GM23338 (cell line): ENCODE results near the gene COL26A1. TPM values are rescaled to one million over a fixed set of nuclear protein-coding genes. Genes with fewer than 3 reads are reported as not detected.

Source experiments
- ATAC-seq: fragments of 200-7000 bp; cut with Tn5 transposase; 3 replicates; pipeline ENCODE4 v1.9.1; 2020
- DNase-seq: peaks from one replicate; pipeline ENCODE4 v3.0.0-alpha.2; 2015; ENCODE audit warnings: low spot score
- H2AFZ ChIP-seq: fragments of 200-600 bp; sonication (generic); 2 replicates; pipeline ENCODE4 v1.8.0; 2016; ENCODE audit warnings: antibody characterized with exemption, mild to moderate bottlenecking, moderate library complexity
- H3F3A ChIP-seq: fragments of 200-600 bp; sonication (generic); replicated peaks from 2 replicates; pipeline ENCODE4 v1.8.0; 2017; ENCODE audit warnings: antibody characterized with exemption, mixed run types, low read depth
- H3K27ac ChIP-seq: fragments of 200-600 bp; sonication (generic); 2 replicates; pipeline ENCODE4 v1.6.1; 2016; ENCODE audit warnings: low read depth
- H3K27me3 ChIP-seq: fragments of 200-600 bp; sonication (generic); 2 replicates; pipeline ENCODE4 v1.8.0; 2016; ENCODE audit warnings: mild to moderate bottlenecking, mixed run types, moderate library complexity; ENCODE audit not compliant: insufficient read depth
- H3K36me3 ChIP-seq: fragments of 200-600 bp; sonication (generic); 2 replicates; pipeline ENCODE4 v1.8.0; 2016; ENCODE audit warnings: mild to moderate bottlenecking; ENCODE audit not compliant: insufficient read depth
- H3K4me1 ChIP-seq: fragments of 200-600 bp; sonication (generic); 2 replicates; pipeline ENCODE4 v1.8.0; 2016; ENCODE audit warnings: mild to moderate bottlenecking, moderate library complexity; ENCODE audit not compliant: insufficient read depth
- H3K4me2 ChIP-seq: fragments of 200-600 bp; sonication (generic); 2 replicates; pipeline ENCODE4 v1.7.1; 2017; ENCODE audit warnings: mixed run types
- H3K4me3 ChIP-seq: fragments of 200-600 bp; sonication (generic); 2 replicates; pipeline ENCODE4 v1.6.1; 2016; ENCODE audit warnings: mixed run types
- H3K79me2 ChIP-seq: fragments of 200-600 bp; sonication (generic); replicated peaks from 2 replicates; pipeline ENCODE4 v1.8.0; 2017; ENCODE audit warnings: mild to moderate bottlenecking; ENCODE audit not compliant: insufficient read depth
- H3K9me2 ChIP-seq: fragments of 200-600 bp; sonication (generic); 2 replicates; pipeline ENCODE4 v1.8.0; 2017; ENCODE audit not compliant: insufficient read depth
- H4K20me1 ChIP-seq: fragments of 200-600 bp; sonication (generic); replicated peaks from 2 replicates; pipeline ENCODE4 v1.8.0; 2017; ENCODE audit warnings: mild to moderate bottlenecking; ENCODE audit not compliant: insufficient read depth
- H3K27ac Mint-ChIP-seq: 2 replicates; pipeline ENCODE4 v1.8.0; 2020; ENCODE audit warnings: inconsistent platforms, mild to moderate bottlenecking, moderate library complexity, mixed read lengths
- H3K27me3 Mint-ChIP-seq: 3 replicates; pipeline ENCODE4 v1.8.0; 2022; ENCODE audit warnings: low read depth, mild to moderate bottlenecking, moderate library complexity, mixed read lengths, inconsistent platforms; ENCODE audit not compliant: insufficient read depth, poor library complexity
- H3K36me3 Mint-ChIP-seq: 3 replicates; pipeline ENCODE4 v1.8.0; 2021; ENCODE audit warnings: low read depth, mild to moderate bottlenecking, inconsistent platforms, moderate library complexity, mixed read lengths
- H3K4me1 Mint-ChIP-seq: 3 replicates; pipeline ENCODE4 v1.8.0; 2020; ENCODE audit warnings: mild to moderate bottlenecking, inconsistent platforms, mixed read lengths
- H3K4me3 Mint-ChIP-seq: 3 replicates; pipeline ENCODE4 v1.8.0; 2021; ENCODE audit warnings: moderate library complexity, mild to moderate bottlenecking, inconsistent platforms, mixed read lengths
- H3K9me3 Mint-ChIP-seq: 3 replicates; pipeline ENCODE4 v1.8.0; 2020; ENCODE audit warnings: moderate library complexity, mild to moderate bottlenecking, inconsistent platforms, mixed read lengths
- CREB1 ChIP-seq: fragments of 250-450 bp; sonication (Bioruptor Pico); IDR thresholded peaks from 2 replicates; pipeline ENCODE4 v1.5.0; 2020; ENCODE audit warnings: low read depth, mild to moderate bottlenecking, moderate library complexity
- CTCF ChIP-seq, 2 experiments: fragments of 200-600 bp in 1 of 2; sonication (generic) in 1 of 2; conservative IDR thresholded peaks; 2 replicates each; pipeline versions ENCODE4 v1.5.1 to v1.6.1; 2016 to 2017; ENCODE audit warnings: antibody characterized with exemption in 2 of 2, low read depth in 2 of 2, mild to moderate bottlenecking in 2 of 2, moderate library complexity in 1 of 2
- EZH2 ChIP-seq: fragments of 200-600 bp; sonication (generic); IDR thresholded peaks from one replicate; pipeline ENCODE4 v1.8.0; 2017; ENCODE audit warnings: antibody characterized with exemption, mild to moderate bottlenecking, low read depth; ENCODE audit not compliant: unreplicated experiment
- EZH2phosphoT487 ChIP-seq: fragments of 200-600 bp; sonication (generic); IDR thresholded peaks from one replicate; pipeline ENCODE4 v1.8.1; 2018; ENCODE audit warnings: antibody characterized with exemption; ENCODE audit not compliant: unreplicated experiment
- JUNB ChIP-seq: IDR thresholded peaks from one replicate; pipeline ENCODE4 v1.6.1; 2016; ENCODE audit warnings: antibody characterized with exemption; ENCODE audit not compliant: unreplicated experiment
- POLR2AphosphoS5 ChIP-seq: IDR thresholded peaks from 2 replicates; pipeline ENCODE4 v1.6.1; 2016; ENCODE audit warnings: antibody characterized with exemption, low read depth
- REST ChIP-seq: IDR thresholded peaks from one replicate; pipeline ENCODE4 v1.6.1; 2018; ENCODE audit warnings: antibody characterized with exemption; ENCODE audit not compliant: unreplicated experiment
- ZNF114 ChIP-seq: fragments of 250-450 bp; sonication (Bioruptor Pico); IDR thresholded peaks from 2 replicates; pipeline ENCODE4 v1.5.0; 2020; ENCODE audit warnings: mild to moderate bottlenecking, moderate library complexity
- ZNF331 ChIP-seq: fragments of 250-450 bp; sonication (Bioruptor Pico); IDR thresholded peaks from 2 replicates; pipeline ENCODE4 v1.5.0; 2020; ENCODE audit warnings: low read depth, mild to moderate bottlenecking, moderate library complexity
- polyA plus RNA-seq: library from polyadenylated mRNA; unstranded; fragments of >200 nt; fragmentation: Nextera tagmentation; extraction: Ambion mirVana; gene quantifications from 2 replicates; pipeline ENCODE4 v1.2.1, GENCODE V29; 2016
- total RNA-seq: library from RNA; depleted of rRNA; stranded (reverse); fragments of >200 nt; shearing (Covaris generic); gene quantifications from 2 replicates; pipeline ENCODE4 v1.2.3, GENCODE V29; 2014
- TF ChIP-seq, protein P1 (sequence below): fragments of 250-450 bp; sonication (Bioruptor Pico); IDR thresholded peaks from 2 replicates; pipeline ENCODE4 v1.5.0; 2020; ENCODE audit warnings: mild to moderate bottlenecking, moderate library complexity

COL26A1 gene
- total and polyA plus RNA-seq, 2 experiments from 2014 or later, result 17.8 to 55.0 TPM

GRCh38 chr7:101507791-101508252 is 145.1 kb downstream of the COL26A1 start:
- no peak overlapping the region for H3K27ac ChIP-seq
- Mint-ChIP-seq H3K9me3 (no peaks in the 10 kb centered on the region), H3K36me3 (peaks cover 10% of the 10 kb centered on the region; the same call in 2 of the 3 replicates), H3K4me3 (peak overlapping the region; percentile 41; the same call in 2 of the 3 replicates), H3K27ac (peak overlapping the region; percentile 83), H3K27me3 (peaks cover 27% of the 10 kb centered on the region), H3K4me1 (peaks cover 36% of the 10 kb centered on the region)
- H3K9me2 ChIP-seq, result no peaks in the 10 kb centered on the region
- no peaks in the 10 kb centered on the region for H3K27me3 ChIP-seq
- no peaks in the 10 kb centered on the region for H3K36me3 ChIP-seq
- H2AFZ ChIP-seq, result no peak overlapping the region
- no peak overlapping the region for H3K4me3 ChIP-seq
- TF ChIP-seq REST (no peak), POLR2AphosphoS5 (no peak), ZNF114 (CRISPR knock-in tag) (0 out of 2 replicates have a peak, but pooled peaks have one; percentile 41), EZH2 (no peak), CREB1 (CRISPR knock-in tag) (0 out of 2 replicates have a peak, but pooled peaks have one; percentile 59), EZH2phosphoT487 (no peak), JUNB (no peak), CTCF (conservative IDR thresholded peaks at IDR 0.05; ENCODE audit: low read depth in 2 of 2) (peak; percentile 97 to 100), ZNF331 (no peak)
- TF ChIP-seq, protein P1, sequence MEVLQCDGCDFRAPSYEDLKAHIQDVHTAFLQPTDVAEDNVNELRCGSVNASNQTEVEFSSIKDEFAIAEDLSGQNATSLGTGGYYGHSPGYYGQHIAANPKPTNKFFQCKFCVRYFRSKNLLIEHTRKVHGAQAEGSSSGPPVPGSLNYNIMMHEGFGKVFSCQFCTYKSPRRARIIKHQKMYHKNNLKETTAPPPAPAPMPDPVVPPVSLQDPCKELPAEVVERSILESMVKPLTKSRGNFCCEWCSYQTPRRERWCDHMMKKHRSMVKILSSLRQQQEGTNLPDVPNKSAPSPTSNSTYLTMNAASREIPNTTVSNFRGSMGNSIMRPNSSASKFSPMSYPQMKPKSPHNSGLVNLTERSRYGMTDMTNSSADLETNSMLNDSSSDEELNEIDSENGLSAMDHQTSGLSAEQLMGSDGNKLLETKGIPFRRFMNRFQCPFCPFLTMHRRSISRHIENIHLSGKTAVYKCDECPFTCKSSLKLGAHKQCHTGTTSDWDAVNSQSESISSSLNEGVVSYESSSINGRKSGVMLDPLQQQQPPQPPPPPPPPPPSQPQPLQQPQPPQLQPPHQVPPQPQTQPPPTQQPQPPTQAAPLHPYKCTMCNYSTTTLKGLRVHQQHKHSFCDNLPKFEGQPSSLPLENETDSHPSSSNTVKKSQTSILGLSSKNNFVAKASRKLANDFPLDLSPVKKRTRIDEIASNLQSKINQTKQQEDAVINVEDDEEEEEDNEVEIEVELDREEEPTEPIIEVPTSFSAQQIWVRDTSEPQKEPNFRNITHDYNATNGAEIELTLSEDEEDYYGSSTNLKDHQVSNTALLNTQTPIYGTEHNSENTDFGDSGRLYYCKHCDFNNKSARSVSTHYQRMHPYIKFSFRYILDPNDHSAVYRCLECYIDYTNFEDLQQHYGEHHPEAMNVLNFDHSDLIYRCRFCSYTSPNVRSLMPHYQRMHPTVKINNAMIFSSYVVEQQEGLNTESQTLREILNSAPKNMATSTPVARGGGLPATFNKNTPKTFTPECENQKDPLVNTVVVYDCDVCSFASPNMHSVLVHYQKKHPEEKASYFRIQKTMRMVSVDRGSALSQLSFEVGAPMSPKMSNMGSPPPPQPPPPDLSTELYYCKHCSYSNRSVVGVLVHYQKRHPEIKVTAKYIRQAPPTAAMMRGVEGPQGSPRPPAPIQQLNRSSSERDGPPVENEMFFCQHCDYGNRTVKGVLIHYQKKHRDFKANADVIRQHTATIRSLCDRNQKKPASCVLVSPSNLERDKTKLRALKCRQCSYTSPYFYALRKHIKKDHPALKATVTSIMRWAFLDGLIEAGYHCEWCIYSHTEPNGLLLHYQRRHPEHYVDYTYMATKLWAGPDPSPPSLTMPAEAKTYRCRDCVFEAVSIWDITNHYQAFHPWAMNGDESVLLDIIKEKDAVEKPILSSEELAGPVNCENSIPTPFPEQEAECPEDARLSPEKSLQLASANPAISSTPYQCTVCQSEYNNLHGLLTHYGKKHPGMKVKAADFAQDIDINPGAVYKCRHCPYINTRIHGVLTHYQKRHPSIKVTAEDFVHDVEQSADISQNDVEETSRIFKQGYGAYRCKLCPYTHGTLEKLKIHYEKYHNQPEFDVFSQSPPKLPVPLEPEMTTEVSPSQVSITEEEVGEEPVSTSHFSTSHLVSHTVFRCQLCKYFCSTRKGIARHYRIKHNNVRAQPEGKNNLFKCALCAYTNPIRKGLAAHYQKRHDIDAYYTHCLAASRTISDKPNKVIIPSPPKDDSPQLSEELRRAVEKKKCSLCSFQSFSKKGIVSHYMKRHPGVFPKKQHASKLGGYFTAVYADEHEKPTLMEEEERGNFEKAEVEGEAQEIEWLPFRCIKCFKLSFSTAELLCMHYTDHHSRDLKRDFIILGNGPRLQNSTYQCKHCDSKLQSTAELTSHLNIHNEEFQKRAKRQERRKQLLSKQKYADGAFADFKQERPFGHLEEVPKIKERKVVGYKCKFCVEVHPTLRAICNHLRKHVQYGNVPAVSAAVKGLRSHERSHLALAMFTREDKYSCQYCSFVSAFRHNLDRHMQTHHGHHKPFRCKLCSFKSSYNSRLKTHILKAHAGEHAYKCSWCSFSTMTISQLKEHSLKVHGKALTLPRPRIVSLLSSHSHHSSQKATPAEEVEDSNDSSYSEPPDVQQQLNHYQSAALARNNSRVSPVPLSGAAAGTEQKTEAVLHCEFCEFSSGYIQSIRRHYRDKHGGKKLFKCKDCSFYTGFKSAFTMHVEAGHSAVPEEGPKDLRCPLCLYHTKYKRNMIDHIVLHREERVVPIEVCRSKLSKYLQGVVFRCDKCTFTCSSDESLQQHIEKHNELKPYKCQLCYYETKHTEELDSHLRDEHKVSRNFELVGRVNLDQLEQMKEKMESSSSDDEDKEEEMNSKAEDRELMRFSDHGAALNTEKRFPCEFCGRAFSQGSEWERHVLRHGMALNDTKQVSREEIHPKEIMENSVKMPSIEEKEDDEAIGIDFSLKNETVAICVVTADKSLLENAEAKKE, result peak; percentile 23; the same call in 1 of the 2 replicates
- DNase-seq (peak; percentile 97), ATAC-seq (peak; percentile 76)
- H3K4me2 ChIP-seq, result no peak overlapping the region
- no peaks in the 10 kb centered on the region for H3F3A ChIP-seq
- no peaks in the 10 kb centered on the region; the same call in 1 of the 2 replicates for H4K20me1 ChIP-seq
- peaks cover 19% of the 10 kb centered on the region for H3K4me1 ChIP-seq
- H3K79me2 ChIP-seq, result no peaks in the 10 kb centered on the region
